GM21360 (cell line): ENCODE data around the gene MAGI3.
"Not testable (repeated sequence)": the region's sequence is repeated elsewhere in the genome, so short reads cannot be mapped to it uniquely, and the experiment has no call there.

Source experiments
- ATAC-seq: cut with Tn5 transposase; IDR thresholded peaks from one replicate; pipeline ENCODE4 v1.9.1; 2021; ENCODE audit warnings: mild to moderate bottlenecking, moderate library complexity; ENCODE audit not compliant: unreplicated experiment

MAGI3 gene

DNA sequence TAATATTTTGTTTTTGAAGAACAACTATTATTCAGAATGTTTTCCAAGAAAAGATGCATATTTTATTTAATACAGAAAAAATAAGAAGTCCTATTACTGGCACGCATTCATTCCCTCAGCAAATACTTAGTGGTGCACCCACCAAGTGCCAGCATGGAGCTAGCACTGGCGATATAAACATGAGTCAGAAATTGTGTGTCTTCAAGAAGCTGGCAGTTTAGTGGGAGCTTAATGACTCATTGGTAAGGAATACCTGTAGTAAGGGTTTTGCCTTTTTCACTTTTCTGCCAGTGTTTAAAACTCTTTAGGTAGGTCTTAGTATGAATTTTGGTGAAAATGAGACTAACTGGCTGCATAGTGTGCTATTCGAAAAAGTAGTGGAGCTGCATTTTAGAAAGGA, 6.3 kb downstream of the MAGI3 start:
- ATAC-seq: no peak

DNA sequence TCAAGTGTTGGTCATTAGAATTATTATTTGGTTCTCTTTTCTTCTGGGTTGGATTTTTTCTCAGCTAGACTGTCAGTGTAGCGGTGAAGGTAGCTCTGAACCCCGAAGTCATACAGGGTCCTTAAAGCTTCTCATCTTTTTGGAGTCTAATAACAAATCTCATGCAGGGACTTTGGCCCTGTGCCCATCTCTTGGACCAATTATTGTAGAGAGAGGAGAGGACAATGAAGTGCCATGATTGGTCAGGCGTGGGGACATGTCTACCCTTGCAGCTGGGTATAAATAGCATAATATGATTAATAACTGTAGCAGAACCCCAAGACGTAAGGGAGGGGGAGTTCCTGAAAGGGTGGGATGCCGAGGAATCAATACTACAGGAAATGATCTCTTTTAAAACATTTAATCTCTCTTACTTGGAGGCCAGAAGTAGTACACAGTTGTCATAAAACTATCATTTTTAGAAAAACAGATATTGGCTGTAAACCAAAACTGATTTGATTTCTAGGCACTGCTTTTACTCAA, 8.8 kb downstream of the MAGI3 start:
- no peak for ATAC-seq

DNA sequence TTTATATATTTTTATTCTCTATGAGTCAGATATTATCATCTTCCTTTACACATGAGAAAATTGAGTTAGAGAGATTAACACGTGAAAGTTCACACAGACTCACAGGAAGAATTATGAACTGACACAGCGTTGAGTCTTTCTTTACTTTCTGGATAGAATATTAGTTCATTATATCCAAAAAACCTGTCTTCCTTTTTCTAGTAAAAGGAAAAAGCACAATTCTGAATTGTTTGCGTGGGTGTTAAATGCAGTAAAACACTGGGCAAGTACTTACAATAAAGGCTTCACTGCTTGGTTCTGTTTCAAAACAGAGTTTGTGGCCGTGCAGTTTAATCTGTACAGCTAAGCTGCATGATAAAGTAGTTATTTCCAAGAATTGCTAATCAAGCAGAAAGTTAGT, 10.8 kb downstream of the MAGI3 start:
- ATAC-seq: no peak

DNA sequence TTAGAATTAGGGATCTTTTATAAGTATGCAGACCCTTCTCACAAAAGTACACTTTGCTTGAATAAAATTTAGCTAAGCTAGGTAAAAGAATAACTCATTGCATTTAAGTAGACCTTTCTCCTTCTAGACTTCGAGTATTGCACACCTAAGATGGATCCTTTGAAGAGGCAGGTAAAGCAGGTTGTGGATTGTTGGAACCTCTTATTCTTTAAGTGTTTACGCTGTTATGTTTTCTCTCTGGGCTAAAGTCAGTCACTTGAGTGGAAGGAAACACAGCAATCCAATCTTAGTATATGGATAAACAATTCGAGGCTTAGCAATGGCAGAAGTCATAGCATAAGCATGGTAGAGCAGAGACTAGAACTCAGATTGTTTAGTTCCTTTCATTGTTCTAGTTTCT, 11.4 kb downstream of the MAGI3 start:
- no peak for ATAC-seq

DNA sequence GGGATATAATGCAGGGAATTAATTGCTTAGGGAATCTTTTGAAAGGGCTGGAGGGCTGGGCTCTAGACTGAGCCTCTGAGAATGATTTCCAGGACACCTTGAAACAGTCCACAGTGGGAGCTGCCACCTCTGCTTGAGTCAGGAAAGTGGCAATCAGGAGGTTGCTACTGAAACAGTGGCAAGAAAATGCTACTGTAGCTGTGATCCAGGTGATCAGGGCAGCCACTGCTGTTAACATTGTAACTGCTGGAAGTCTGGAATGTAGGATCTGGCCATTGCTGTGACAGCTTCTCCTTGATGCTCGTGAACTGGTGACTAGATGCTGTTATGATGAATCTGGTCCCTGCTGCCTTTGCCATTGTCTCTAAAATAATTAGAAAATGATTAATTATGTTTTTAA, 12.8 kb downstream of the MAGI3 start:
- no peak for ATAC-seq

DNA sequence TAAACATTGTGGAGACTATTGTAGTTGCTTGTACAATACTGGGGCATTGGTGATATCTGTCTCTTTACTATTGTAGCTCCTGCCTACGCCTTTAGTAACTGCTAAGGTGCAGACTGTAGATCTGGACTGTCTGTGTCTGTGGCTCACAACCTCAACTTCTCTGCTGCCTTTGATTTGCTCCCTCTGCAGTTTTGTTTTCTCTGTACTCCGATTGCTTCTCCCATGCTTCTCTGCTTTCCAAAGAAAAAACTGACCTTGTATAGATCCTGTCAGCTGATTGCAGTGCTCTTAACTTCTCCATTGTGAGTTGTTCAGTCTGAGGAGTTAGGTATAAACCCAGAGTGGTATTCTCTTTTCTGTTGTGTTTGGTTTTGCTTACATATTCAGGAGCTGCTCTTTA, 15.3 kb downstream of the MAGI3 start:
- ATAC-seq: no peak

DNA sequence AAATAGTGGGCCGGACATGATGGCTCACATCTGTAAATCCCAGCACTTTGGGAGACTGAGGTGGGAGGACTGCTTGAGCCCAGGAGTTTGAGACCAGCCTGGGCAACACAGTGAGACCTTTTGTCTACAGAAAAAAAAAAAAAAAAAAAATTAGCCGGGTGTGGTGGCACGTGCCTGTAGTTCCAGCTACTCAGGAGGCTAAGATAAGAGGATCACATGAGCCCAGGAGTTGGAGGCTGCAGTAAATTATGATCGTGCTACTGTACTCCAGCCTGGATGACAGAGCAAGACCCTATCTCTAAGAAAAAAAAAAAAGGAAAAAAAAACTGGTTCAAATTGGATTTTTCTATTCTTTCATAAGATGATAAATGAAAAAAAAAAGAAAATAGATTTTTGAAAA, 15.8 kb downstream of the MAGI3 start:
- ATAC-seq: not testable (repeated sequence)

DNA sequence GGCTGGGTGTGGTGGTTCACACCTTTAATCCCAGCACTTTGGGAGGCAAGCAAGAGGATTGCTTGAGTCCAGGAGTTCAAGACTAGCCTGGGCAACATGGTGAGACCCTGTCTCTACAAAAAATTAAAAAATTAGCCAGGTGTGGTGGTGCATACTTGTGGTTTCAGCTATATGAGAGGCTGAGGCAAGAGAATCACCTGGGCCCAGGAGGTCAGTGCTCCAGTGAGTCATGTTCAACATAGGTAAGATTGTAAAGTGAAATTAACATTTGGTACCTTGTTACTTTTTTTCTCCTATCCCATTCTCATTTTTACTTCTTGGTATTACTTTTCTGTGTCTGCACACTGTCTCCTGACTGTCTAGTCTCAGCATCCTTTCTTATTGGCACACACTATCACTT, 19.0 kb downstream of the MAGI3 start:
- no peak for ATAC-seq

DNA sequence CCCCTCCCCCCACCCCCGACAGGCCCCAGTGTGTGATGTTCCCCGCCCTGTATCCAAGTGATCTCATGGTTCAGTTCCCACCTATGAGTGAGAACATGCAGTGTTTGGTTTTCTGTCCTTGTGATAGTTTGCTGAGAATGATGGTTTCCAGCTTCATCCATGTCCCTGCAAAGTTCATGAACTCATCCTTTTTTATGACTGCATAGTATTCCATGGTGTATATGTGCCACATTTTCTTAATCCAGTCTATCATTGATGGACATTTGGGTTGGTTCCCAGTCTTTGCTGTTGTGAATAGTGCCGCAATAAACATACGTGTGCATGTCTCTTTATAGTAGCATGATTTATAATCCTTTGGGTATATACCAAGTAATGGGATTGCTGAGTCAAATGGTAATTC, 21.7 kb downstream of the MAGI3 start:
- ATAC-seq: not testable (repeated sequence)

DNA sequence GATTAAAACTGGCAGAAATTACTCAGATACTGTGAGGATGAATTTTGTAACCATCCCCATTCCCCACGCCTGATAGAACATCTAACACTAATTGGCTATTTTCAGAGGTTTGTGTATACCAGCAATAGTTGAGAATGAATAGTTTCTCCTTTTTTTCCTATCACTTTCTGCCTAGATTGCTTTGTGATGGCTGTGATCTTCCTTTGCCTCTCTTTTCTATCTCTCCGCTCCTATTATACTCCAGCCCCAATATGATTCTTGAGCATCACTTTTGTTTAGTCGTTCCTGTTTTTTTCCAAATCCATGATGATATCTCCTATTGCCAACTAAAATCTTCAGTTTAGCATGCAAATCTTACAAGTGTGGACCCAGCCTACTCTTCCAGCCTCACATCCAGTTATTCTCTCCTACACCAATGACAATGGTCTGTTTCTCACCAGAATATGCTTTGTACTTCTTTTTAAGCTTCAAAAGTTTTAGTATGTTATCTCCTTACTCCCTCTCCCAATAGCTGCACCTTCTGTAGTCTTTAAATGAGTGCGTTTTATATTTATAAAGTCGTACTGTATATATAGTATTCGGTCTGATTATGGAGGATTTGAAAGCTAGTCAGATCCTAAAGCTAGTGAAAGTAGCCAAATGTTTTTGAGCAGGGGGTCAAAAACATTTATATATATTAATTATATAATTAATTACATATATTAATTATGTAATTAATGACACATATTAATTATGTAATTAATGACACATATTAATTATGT, 25.2 kb downstream of the MAGI3 start:
- no peak for ATAC-seq

DNA sequence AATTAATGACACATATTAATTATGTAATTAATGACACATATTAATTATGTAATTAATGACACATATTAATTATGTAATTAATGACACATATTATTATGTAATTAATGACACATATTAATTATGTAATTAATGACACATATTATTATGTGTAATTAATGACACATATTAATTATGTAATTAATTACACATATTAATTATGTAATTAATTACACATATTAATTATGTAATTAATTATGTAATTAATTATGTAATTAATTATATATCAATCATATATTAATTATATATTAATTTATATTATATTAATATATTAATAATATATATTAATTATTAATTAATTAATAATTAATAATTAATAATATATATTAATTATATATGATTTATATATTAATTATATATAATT, 25.8 kb downstream of the MAGI3 start:
- not testable (repeated sequence) for ATAC-seq

DNA sequence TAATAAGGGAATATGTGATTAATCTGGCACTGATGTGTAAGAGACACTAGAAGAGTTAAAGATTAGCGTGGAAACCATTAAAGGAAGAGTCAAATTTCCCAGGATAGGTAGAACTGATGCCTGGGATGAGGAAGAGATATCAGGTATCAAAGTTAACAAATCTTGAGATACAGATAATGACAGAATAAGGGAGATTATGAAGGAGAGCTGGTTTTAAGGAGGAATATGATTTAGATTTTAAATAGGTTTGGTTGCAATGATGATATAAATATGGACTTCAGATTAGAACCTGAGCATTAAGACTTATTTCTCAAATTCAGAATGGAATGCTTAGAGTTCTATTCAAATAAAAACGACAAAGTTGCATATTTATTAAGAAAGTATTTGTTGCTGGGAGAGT, 26.2 kb downstream of the MAGI3 start:
- ATAC-seq: no peak

DNA sequence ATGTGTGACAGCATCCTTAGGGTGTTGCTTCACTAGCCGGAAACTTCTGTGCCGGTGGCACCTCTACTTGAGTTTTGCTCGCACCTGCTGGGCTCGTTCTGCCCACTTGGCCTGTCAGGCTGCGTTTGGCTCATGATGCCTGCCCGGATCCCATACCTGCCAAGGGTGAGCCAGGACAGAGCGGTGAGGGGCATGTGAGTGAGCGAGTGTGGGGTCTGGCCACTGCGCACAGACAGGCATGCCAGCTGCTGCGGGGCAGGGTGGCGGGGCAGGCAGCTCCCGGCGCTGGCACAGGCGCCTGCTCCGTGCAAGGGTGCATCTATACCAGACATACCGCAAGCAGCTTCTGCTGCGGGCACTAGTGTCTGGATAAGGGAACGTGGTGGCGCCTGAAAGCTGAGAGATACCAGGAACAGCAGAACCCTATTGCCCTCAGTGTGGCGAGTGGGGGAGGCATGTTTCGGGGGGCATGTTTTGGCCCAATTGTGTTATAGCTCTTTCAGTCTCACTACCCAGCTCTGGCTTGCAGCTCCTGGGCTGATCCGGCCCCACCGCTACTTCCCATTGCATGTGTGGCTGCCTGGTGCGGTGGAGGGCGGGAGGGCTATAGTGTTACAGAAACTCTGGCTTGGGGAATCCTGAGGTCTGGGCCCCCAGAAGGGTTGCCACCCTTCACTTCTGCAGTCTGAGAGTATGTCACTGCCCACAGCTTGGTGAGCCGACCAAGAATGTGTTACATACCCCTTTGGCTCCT, 32.2 kb downstream of the MAGI3 start:
- ATAC-seq: no peak

DNA sequence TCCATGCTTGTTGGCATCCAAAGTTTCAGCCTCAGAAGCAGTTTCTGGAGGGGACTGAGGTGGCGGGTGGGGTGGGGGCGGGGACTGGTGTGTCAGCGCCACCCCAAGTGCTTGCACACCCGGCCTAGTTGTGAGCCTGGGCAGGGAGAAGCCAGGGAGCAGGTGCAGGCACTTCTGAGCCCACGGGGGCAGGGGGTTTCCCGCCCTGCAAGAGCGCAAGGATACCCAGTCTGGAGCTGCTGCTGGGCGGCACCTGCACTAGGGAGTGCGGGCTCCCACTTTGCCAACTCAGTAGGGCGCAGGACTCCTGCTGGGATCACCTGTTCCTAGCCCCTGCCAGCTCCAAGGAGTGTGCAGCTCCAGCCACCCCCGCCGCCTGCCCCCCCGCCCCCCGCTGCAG, 33.5 kb downstream of the MAGI3 start:
- no peak for ATAC-seq

DNA sequence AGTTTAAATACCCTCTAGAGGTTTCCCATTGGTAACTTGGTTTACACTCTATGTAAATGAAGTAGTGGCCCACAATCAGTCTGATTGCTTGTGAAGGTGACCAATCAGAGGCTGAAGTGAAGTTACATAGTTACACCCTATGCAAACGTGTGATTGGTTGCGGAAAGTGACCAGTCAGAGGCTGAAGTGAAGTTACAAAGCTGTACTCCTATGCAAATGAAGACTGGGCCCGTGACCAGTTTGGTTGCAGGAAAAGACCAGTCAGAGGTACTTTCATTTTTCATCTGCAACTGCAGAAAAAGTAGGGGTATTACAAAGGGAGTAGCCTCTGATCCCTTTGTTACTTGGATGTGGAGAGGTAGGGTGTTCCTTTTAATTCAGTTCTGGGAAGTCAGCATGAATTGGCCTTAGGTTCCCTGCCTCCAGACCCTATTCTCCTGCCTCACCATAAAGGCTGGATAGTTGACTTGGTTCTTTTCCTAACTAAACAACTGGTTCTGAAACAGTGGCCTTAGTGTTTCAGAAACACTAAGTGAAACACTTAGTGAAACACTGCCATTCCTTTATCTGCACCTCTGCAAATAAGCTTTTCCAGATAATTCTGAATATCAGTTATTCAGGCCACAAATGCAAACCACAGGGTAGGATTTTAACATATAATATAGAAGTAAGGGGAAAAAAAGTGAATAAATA, 39.3 kb downstream of the MAGI3 start:
- ATAC-seq: no peak

DNA sequence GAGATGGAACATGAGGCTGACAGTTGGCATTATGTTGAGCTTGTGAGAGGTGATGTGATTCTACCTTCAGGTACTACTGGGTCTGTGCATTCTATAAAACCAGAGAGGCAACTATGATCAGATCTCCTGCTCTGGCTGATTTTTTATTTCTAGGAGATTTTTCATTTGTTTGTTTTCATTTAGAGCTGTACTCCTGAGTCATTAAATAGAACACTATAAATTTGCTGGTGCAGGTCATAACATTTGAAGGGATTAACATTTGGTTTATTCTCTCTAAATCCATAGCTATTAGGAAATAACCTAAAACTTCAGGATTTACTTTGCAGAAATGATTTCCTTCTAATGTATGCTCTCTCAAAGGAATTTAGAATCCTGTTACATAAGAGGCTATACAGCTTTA, 42.9 kb downstream of the MAGI3 start:
- no peak for ATAC-seq

DNA sequence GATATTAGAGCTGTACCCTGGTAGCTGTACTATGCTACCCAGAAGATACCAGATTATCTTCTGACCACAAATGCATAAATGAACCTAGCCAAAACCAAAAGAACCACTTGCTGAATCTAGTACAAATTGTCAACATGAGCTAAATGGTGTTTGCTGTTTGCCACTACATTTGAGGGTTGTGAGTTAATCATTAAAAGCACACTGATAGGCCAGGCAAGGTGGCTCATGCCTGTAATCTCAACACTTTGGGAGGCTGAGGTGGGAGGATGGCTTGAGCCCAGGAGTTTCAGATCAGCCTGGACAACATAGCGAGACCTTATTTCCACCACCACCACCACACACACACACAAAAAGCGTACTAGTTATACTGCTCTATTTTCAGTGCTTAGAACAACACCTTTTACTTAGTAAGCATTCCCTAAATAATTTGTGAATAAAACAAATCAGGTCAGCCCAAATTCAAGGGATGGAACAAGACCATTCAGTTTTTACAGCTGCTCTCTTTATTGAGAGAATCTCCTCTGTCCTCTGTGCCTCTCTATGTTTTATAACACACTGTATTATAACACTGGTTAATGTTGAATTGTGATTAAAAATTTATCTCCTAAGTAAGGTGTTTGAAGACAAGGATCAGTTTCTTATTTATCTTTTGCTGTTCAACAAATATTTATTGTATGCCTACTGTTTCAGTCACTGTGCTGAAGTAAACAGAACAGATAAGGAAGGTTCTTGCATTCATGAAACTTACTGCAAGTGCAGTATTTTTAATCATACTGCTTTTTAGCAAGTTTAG, 44.0 kb downstream of the MAGI3 start:
- ATAC-seq: no peak

DNA sequence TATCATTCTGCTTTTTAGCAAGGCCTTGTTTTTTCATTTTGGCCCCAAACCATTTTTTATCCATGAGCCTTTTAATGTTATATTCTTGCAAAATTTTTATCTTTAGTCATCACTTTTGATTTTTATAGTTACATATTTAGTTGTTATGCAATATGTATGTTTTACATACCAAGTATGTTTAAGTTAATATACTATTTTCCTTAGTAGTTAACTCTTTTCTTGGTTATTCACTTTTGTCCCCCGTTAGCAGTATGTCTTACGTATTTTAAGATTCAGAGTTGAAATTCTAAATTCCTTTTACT, 44.5 kb downstream of the MAGI3 start:
- ATAC-seq: no peak

DNA sequence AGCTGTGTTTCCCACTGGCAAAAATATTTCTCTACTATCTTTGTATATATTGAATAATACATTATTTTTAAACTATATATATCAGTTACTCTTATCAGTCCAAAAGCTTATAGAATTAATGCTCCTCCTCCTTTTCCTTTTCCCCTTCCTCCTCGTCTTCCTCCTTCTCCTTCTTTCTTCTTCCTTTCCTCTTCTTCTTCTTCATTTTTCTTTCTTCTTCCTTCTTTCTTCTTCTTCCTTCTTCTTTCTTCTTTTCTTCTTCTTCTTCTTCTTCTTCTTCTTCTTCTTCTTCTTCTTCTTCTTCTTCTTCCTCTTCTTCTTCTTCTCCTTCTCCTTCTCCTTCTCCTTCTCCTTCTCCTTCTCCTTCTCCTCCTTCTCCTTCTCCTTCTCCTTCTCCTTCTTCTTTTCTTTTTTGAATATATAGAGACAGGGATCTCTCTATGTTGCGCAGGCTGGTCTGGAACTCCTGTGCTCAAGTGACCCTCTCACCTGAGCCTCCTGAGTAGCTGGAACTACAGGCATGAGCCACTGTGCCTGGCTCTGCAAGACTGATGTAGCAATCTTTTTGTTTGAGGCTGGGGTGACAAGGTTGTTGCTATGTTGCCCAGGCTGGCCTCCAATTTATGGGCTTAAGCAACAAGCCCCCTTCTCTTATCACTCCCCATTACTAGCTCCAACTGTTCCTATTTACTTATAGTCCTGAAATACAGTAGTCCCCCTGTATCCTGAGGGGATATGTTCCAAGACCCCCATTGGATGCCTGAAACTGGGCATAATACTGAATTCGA, 47.4 kb downstream of the MAGI3 start:
- no peak for ATAC-seq

DNA sequence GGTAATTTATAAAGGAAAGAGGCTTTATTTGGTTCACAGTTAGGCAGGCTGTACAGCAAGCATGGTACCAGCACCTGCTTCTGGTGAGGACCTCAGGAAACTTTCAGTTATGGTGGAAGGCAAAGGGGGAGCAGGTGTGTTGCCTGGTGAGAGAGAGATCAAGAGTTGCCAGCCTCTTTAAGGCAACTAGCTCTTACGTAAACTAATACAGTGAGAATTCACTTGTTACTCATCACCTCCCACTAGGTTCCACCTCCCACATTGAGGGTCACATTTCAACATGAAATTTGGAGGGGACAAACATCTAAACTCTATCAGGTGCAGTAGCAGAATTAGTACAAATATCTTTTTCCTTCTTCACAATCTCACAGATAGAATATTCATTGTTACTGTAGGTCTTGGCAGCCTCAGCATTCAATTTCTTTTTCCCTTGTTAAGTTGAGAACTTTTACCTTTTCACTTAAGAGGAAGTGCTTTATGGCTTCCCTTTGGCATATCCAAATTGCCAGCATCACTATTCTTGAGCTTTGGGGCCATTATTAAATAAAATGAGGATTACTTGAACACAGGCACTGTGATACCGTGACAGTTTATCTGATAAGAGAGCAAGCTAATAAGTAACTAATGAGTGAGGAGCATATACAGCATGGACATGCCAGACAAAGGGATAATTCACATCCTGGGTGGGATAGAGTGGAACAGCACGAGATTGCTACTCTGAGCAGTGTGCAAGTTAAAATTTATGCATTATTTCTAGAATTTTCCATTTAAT, 48.4 kb downstream of the MAGI3 start:
- ATAC-seq: no peak
